SK-N-SH (cell line): Measurements from ENCODE around the gene PTPA. TPM values are rescaled to one million over a fixed set of nuclear protein-coding genes. Genes with fewer than 3 reads are reported as not detected.
A peak's percentile ranks its signal among the peaks of the same experiment; 100 is the strongest.

ENCODE experiments used
- CTCF ChIP-seq: fragments of 200-600 bp; sonication (generic); IDR thresholded peaks from 2 replicates; pipeline ENCODE4 v1.6.1; 2017; ENCODE audit warnings: antibody characterized with exemption, mild to moderate bottlenecking, moderate library complexity
- FOXJ3 ChIP-seq: sonication (generic); formaldehyde crosslinking; IDR thresholded peaks from 2 replicates; pipeline ENCODE4 v1.5.1; 2020; ENCODE audit warnings: mild to moderate bottlenecking, missing genetic modification reagents
- GABPA ChIP-seq: IDR thresholded peaks from 2 replicates; pipeline ENCODE4 v1.4.0; 2012; ENCODE audit warnings: low read depth, mild to moderate bottlenecking
- GATA2 ChIP-seq: sonication (generic); formaldehyde crosslinking; IDR thresholded peaks from 2 replicates; pipeline ENCODE4 v1.5.0; 2020; ENCODE audit warnings: mild to moderate bottlenecking, missing genetic modification reagents
- IRF3 ChIP-seq: fragments of 150-350 bp; IDR thresholded peaks from 2 replicates; pipeline ENCODE4 v1.6.1; 2016; ENCODE audit warnings: mild to moderate bottlenecking, low read depth, low read length
- MAX ChIP-seq: IDR thresholded peaks from 2 replicates; pipeline ENCODE4 v1.4.0; 2012; ENCODE audit warnings: low read depth
- POLR2AphosphoS5 ChIP-seq: IDR thresholded peaks from 2 replicates; pipeline ENCODE4 v1.6.1; 2012; ENCODE audit warnings: low read depth, low read length
- RAD21 ChIP-seq: IDR thresholded peaks from 2 replicates; pipeline ENCODE4 v1.6.1; 2012; ENCODE audit warnings: mild to moderate bottlenecking, low read length
- REST ChIP-seq: IDR thresholded peaks from 2 replicates; pipeline ENCODE4 v1.6.1; 2012; ENCODE audit warnings: mild to moderate bottlenecking, low read depth, low read length, moderate library complexity
- SIN3A ChIP-seq: IDR thresholded peaks from 2 replicates; pipeline ENCODE4 v1.6.1; 2012; ENCODE audit warnings: low read depth, mild to moderate bottlenecking, low read length, moderate library complexity, borderline replicate concordance
- TAF1 ChIP-seq: IDR thresholded peaks from 2 replicates; pipeline ENCODE4 v1.6.1; 2012; ENCODE audit warnings: low read depth, mild to moderate bottlenecking, low read length, moderate library complexity, borderline replicate concordance
- TCF12 ChIP-seq: IDR thresholded peaks from 2 replicates; pipeline ENCODE4 v1.4.0; 2012
- TEAD4 ChIP-seq: IDR thresholded peaks from 2 replicates; pipeline ENCODE4 v1.4.0; 2012; ENCODE audit warnings: mild to moderate bottlenecking, borderline replicate concordance; ENCODE audit not compliant: insufficient read depth
- USF1 ChIP-seq: IDR thresholded peaks from 2 replicates; pipeline ENCODE4 v1.4.0; 2012; ENCODE audit warnings: low read depth, borderline replicate concordance
- USF2 ChIP-seq: fragments of 150-350 bp; IDR thresholded peaks from 2 replicates; pipeline ENCODE4 v1.6.1; 2017; ENCODE audit warnings: antibody characterized with exemption, low read length, low read depth, borderline replicate concordance
- YY1 ChIP-seq: IDR thresholded peaks from 2 replicates; pipeline ENCODE4 v1.4.0; 2012; ENCODE audit warnings: low read depth, mild to moderate bottlenecking
- ZBTB33 ChIP-seq: IDR thresholded peaks from 2 replicates; pipeline ENCODE4 v1.4.0; 2012; ENCODE audit warnings: low read depth, borderline replicate concordance
- polyA plus RNA-seq, 3 experiments: library from polyadenylated mRNA; depleted of rRNA; stranded (reverse); fragments of >200 nt; gene quantifications; 2 replicates each; pipeline ENCODE4 v1.2.3, GENCODE V29; 2012

The PTPA gene
- polyA plus RNA-seq, 1 of the 3 experiments (the other 2 are of a cell fraction) = 130 TPM

GRCh38 chr9:129139233-129139992 lies 28.2 kb downstream of the PTPA start (continued):
- TF ChIP-seq USF2 (no peak), TCF12 (no peak), SIN3A (peak; percentile 61; the same call in 1 of the 2 replicates), CTCF (peak; percentile 92), MAX (peak; percentile 76), REST (no peak), RAD21 (peak; percentile 96), FOXJ3 (CRISPR knock-in tag) (no peak), IRF3 (no peak), TEAD4 (no peak), GABPA (no peak), ZBTB33 (no peak), YY1 (no peak), USF1 (no peak), TAF1 (no peak), GATA2 (no peak), POLR2AphosphoS5 (no peak)
